GM06990 (cell line): ENCODE results near the gene NCK2.

Experiments used
- DNase-seq: peaks from one replicate; pipeline ENCODE4 v3.0.0-alpha.2; 2011; ENCODE audit not compliant: insufficient read length; ENCODE audit errors: extremely low read depth
- H3K27me3 ChIP-seq: replicated peaks from 2 replicates; pipeline ENCODE4 v1.6.0; 2011; ENCODE audit warnings: low read length; ENCODE audit not compliant: control insufficient read depth, insufficient read depth
- H3K36me3 ChIP-seq: 2 replicates; pipeline ENCODE4 v1.5.1; 2011; ENCODE audit warnings: low read length; ENCODE audit not compliant: control insufficient read depth, insufficient read depth
- H3K4me3 ChIP-seq: replicated peaks from 2 replicates; pipeline ENCODE4 v1.5.1; 2011; ENCODE audit warnings: low read depth, mild to moderate bottlenecking, control low read depth, low read length
- CTCF ChIP-seq: IDR thresholded peaks from 2 replicates; pipeline ENCODE4 v1.5.1; 2011; ENCODE audit warnings: low read length, control low read depth, mild to moderate bottlenecking, inconsistent platforms; ENCODE audit not compliant: insufficient read depth, poor library complexity, severe bottlenecking

NCK2 gene

GRCh38 chr2:105801961-105802360 is 57.2 kb downstream of the NCK2 start:
- no peak for TF ChIP-seq CTCF
- Histone ChIP-seq H3K4me3 (no peak overlapping the region), H3K27me3 (no peaks in the 10 kb centered on the region), H3K36me3 (no peaks in the 10 kb centered on the region)
- DNase-seq: no peak

GRCh38 chr2:105802587-105802986 is 57.9 kb downstream of the NCK2 start:
- DNase-seq: peak; percentile 66
- no peak for TF ChIP-seq CTCF
- Histone ChIP-seq H3K4me3 (no peak overlapping the region), H3K36me3 (no peaks in the 10 kb centered on the region), H3K27me3 (no peaks in the 10 kb centered on the region)

- Histone ChIP-seq H3K36me3 (no peaks in the 10 kb centered on the region), H3K27me3 (no peaks in the 10 kb centered on the region), H3K4me3 (no peak overlapping the region)
- TF ChIP-seq CTCF: no peak
- DNase-seq: no peak
These were observed 58.6 kb downstream of the NCK2 start for GRCh38 chr2:105803337-105803736.

GRCh38 chr2:105803773-105804172 is 59.1 kb downstream of the NCK2 start:
- DNase-seq: no peak
- H3K4me3 ChIP-seq: no peak overlapping the region
- H3K27me3 ChIP-seq: no peaks in the 10 kb centered on the region
- no peak for TF ChIP-seq CTCF
- no peaks in the 10 kb centered on the region for H3K36me3 ChIP-seq

GRCh38 chr2:105804266-105804665 is 59.6 kb downstream of the NCK2 start:
- no peak for DNase-seq
- no peak overlapping the region for H3K4me3 ChIP-seq
- no peaks in the 10 kb centered on the region for H3K27me3 ChIP-seq
- no peaks in the 10 kb centered on the region for H3K36me3 ChIP-seq
- TF ChIP-seq CTCF: no peak

GRCh38 chr2:105806996-105807395 is 62.3 kb downstream of the NCK2 start:
- no peak for DNase-seq
- TF ChIP-seq CTCF: no peak
- Histone ChIP-seq H3K27me3 (no peaks in the 10 kb centered on the region), H3K4me3 (no peak overlapping the region), H3K36me3 (no peaks in the 10 kb centered on the region)
